ENCODE results near the gene ASCL5.
"Not testable (repeated sequence)": the region's sequence is repeated elsewhere in the genome, so short reads cannot be mapped to it uniquely, and the experiment has no call there.

Gene ASCL5

GRCh38 chr1:201167041-201167991 lies 40.3 kb upstream of the ASCL5 start:
- no peak overlapping the region for H3K4me3 ChIP-seq (ENCODE audit: insufficient read depth, low read length, poor library complexity, severe bottlenecking)
- H2AFZ ChIP-seq (ENCODE audit: low read depth, low read length, severe bottlenecking): no peak overlapping the region
- no peak overlapping the region for H3K9ac ChIP-seq (ENCODE audit: low read length)
- no peaks in the 10 kb centered on the region for H3K36me3 ChIP-seq (ENCODE audit: low read length)
- no peaks in the 10 kb centered on the region for H3F3A ChIP-seq (ENCODE audit: insufficient read depth)
- H4K20me1 ChIP-seq (ENCODE audit: low read depth, low read length): no peaks in the 10 kb centered on the region
- H3K79me2 ChIP-seq (ENCODE audit: insufficient read depth, low read length): no peaks in the 10 kb centered on the region
- no peaks in the 10 kb centered on the region for H3K27me3 ChIP-seq (ENCODE audit: low read length)
- no peaks in the 10 kb centered on the region for H3K9me2 ChIP-seq (replicated peaks; ENCODE audit: insufficient read depth, low read length)
- H3K4me2 ChIP-seq (ENCODE audit: low read depth, low read length, poor library complexity, severe bottlenecking): no peak overlapping the region
- no peaks in the 10 kb centered on the region for H3K9me3 ChIP-seq (ENCODE audit: insufficient read depth, low read length)
- H3K27ac ChIP-seq (ENCODE audit: low read depth, low read length): no peak overlapping the region
- TF ChIP-seq EZH2phosphoT487 (conservative IDR thresholded peaks at IDR 0.05; ENCODE audit: low read length) (no peak), CTCF (IDR thresholded peaks at IDR 0.05; ENCODE audit: insufficient read depth, low read length, poor library complexity, severe bottlenecking) (no peak)

DNA sequence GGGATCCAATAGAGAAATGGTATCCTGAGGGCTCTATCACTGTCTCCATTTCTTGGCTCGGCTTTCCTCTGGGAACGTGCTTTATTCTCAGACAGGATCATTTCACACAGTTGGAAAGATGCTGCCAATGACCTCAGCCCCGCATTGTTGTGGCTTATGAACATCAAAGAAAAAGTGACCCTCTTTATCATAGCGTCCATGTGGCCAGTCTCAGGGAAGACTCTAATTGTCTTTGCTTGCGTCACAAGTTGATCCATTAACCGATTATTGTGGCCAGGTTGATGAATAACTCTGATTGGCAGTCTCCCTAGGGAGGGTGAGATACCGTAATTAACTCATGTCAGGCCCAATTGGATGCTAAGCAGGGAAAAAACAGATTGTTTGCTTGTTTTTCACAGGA lies 37.7 kb upstream of the ASCL5 start:
- H3K27me3 ChIP-seq (ENCODE audit: low read length): no peaks in the 10 kb centered on the region
- no peak overlapping the region for H3K9ac ChIP-seq (ENCODE audit: low read length)
- H3K79me2 ChIP-seq (ENCODE audit: insufficient read depth, low read length): no peaks in the 10 kb centered on the region
- H4K20me1 ChIP-seq (ENCODE audit: low read depth, low read length): no peaks in the 10 kb centered on the region
- H3F3A ChIP-seq (ENCODE audit: insufficient read depth): no peaks in the 10 kb centered on the region
- TF ChIP-seq EZH2phosphoT487 (conservative IDR thresholded peaks at IDR 0.05; ENCODE audit: low read length) (no peak), CTCF (IDR thresholded peaks at IDR 0.05; ENCODE audit: insufficient read depth, low read length, poor library complexity, severe bottlenecking) (no peak)
- H3K4me2 ChIP-seq (ENCODE audit: low read depth, low read length, poor library complexity, severe bottlenecking): no peak overlapping the region
- H2AFZ ChIP-seq (ENCODE audit: low read depth, low read length, severe bottlenecking): no peak overlapping the region
- no peaks in the 10 kb centered on the region for H3K36me3 ChIP-seq (ENCODE audit: low read length)
- H3K9me2 ChIP-seq (replicated peaks; ENCODE audit: insufficient read depth, low read length): no peaks in the 10 kb centered on the region
- H3K4me3 ChIP-seq (ENCODE audit: insufficient read depth, low read length, poor library complexity, severe bottlenecking): no peak overlapping the region
- no peak overlapping the region for H3K27ac ChIP-seq (ENCODE audit: low read depth, low read length)
- H3K9me3 ChIP-seq (ENCODE audit: insufficient read depth, low read length): no peaks in the 10 kb centered on the region

- H3K9me3 ChIP-seq (ENCODE audit: insufficient read depth, low read length): no peaks in the 10 kb centered on the region
- H3K79me2 ChIP-seq (ENCODE audit: insufficient read depth, low read length): no peaks in the 10 kb centered on the region
- H2AFZ ChIP-seq (ENCODE audit: low read depth, low read length, severe bottlenecking): no peak overlapping the region
- H3K27me3 ChIP-seq (ENCODE audit: low read length): no peaks in the 10 kb centered on the region
- no peak for TF ChIP-seq EZH2phosphoT487 (conservative IDR thresholded peaks at IDR 0.05; ENCODE audit: low read length)
- no peak for TF ChIP-seq CTCF (IDR thresholded peaks at IDR 0.05; ENCODE audit: insufficient read depth, low read length, poor library complexity, severe bottlenecking)
- H3K4me2 ChIP-seq (ENCODE audit: low read depth, low read length, poor library complexity, severe bottlenecking): no peak overlapping the region
- H3K9me2 ChIP-seq (replicated peaks; ENCODE audit: insufficient read depth, low read length): no peaks in the 10 kb centered on the region
- no peak overlapping the region for H3K4me3 ChIP-seq (ENCODE audit: insufficient read depth, low read length, poor library complexity, severe bottlenecking)
- H4K20me1 ChIP-seq (ENCODE audit: low read depth, low read length): no peaks in the 10 kb centered on the region
- no peaks in the 10 kb centered on the region for H3F3A ChIP-seq (ENCODE audit: insufficient read depth)
- H3K36me3 ChIP-seq (ENCODE audit: low read length): no peaks in the 10 kb centered on the region
- no peak overlapping the region for H3K27ac ChIP-seq (ENCODE audit: low read depth, low read length)
- H3K9ac ChIP-seq (ENCODE audit: low read length): no peak overlapping the region
Observed at GRCh38 chr1:201163707-201164106, 36.7 kb upstream of the ASCL5 start.

DNA sequence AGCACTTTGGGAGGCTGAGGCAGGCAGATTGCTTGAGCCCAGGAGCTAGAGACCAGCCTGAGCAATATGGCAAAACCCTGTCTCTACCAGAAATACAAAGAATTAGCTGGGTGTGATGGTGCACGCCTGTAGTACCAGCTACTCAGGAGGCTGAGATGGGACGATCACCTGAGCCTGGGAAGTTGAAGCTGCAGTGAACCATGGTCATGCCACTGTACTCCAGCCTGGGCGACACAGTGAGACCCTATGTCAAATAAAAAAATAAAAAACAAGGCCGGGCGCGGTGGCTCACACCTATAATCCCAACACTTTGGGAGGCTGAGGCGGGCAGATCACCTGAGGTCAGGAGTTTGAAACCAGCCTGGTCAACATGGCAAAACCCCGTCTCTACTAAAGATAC lies 36.1 kb upstream of the ASCL5 start:
- not testable (repeated sequence) for H3K4me3 ChIP-seq (ENCODE audit: insufficient read depth, low read length, poor library complexity, severe bottlenecking); H3K9ac ChIP-seq (ENCODE audit: low read length); H4K20me1 ChIP-seq (ENCODE audit: low read depth, low read length); H3K27ac ChIP-seq (ENCODE audit: low read depth, low read length); H3K9me3 ChIP-seq (ENCODE audit: insufficient read depth, low read length); H3K36me3 ChIP-seq (ENCODE audit: low read length); H3K79me2 ChIP-seq (ENCODE audit: insufficient read depth, low read length); H3K27me3 ChIP-seq (ENCODE audit: low read length); H3K9me2 ChIP-seq (replicated peaks; ENCODE audit: insufficient read depth, low read length); H2AFZ ChIP-seq (ENCODE audit: low read depth, low read length, severe bottlenecking); H3K4me2 ChIP-seq (ENCODE audit: low read depth, low read length, poor library complexity, severe bottlenecking); H3F3A ChIP-seq (ENCODE audit: insufficient read depth)
